Raji (cell line): ENCODE data around the gene RHOXF2.

Experiments
- POLR2A ChIP-seq: IDR thresholded peaks from 2 replicates; pipeline ENCODE4 v1.6.1; 2011; ENCODE audit warnings: low read depth, low read length, control low read depth; ENCODE audit not compliant: insufficient read depth

Gene RHOXF2

GRCh38 chrX:120205816-120206753 lies 47.7 kb downstream of the RHOXF2 start:
- no peak for TF ChIP-seq POLR2A

GRCh38 chrX:120207009-120207605 lies 48.7 kb downstream of the RHOXF2 start:
- TF ChIP-seq POLR2A = no peak

GRCh38 chrX:120213438-120214265 lies 55.2 kb downstream of the RHOXF2 start:
- no peak for TF ChIP-seq POLR2A
